Measurements from ENCODE around the gene GNAT3. TPM values are rescaled to one million over a fixed set of nuclear protein-coding genes. Genes with fewer than 3 reads are reported as not detected.

GNAT3 gene
- total RNA-seq, 1 donor from 2014 or later, result not detected

DNA sequence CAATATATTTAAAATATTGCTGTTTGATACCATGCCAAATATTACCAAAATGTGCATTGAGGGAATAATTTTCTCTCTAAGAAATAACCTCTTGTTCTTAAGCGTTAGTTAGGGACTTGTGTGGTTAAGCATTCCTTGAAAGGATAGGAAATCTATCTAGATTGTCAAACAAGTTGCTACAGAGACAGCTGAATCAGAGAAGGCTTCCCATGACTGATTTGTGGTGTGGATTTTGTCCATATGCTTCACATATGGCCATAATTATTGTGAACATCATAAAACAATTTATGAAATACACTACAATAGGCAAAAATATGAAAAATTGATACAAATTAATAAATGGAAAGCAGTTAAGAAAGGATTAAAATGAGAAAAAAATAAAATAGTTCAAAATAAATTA, 96.3 kb downstream of the GNAT3 start:
- H3K4me3 ChIP-seq (ENCODE audit: low read depth, low read length), result no peak overlapping the region
- no peak for DNase-seq (ENCODE audit: low read depth)
- TF ChIP-seq, protein P1, sequence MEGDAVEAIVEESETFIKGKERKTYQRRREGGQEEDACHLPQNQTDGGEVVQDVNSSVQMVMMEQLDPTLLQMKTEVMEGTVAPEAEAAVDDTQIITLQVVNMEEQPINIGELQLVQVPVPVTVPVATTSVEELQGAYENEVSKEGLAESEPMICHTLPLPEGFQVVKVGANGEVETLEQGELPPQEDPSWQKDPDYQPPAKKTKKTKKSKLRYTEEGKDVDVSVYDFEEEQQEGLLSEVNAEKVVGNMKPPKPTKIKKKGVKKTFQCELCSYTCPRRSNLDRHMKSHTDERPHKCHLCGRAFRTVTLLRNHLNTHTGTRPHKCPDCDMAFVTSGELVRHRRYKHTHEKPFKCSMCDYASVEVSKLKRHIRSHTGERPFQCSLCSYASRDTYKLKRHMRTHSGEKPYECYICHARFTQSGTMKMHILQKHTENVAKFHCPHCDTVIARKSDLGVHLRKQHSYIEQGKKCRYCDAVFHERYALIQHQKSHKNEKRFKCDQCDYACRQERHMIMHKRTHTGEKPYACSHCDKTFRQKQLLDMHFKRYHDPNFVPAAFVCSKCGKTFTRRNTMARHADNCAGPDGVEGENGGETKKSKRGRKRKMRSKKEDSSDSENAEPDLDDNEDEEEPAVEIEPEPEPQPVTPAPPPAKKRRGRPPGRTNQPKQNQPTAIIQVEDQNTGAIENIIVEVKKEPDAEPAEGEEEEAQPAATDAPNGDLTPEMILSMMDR (conservative IDR thresholded peaks at IDR 0.05; ENCODE audit: low read depth, low read length), result no peak

DNA sequence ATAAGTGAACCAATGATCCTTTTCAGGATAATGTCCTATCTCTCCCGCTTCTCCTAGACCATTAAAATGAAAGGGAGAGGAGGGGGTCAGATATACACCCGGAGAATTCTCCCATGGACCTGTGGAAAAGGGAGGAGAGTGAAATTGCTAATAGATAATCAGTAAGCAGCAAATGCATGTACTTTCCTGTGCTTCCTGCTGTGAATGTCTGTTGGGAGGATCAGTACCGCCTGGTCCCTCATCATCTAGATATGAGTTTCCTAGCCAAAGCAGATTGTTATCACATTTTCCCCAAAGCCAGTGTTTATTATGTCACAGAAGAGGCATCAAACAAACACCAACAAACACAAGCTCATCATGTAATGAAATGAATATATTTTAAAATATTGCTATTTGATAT, 96.8 kb downstream of the GNAT3 start:
- DNase-seq (ENCODE audit: low read depth), result no peak
- H3K4me3 ChIP-seq (ENCODE audit: low read depth, low read length), result no peak overlapping the region
- TF ChIP-seq, protein P1 (conservative IDR thresholded peaks at IDR 0.05; ENCODE audit: low read depth, low read length), result no peak

DNA sequence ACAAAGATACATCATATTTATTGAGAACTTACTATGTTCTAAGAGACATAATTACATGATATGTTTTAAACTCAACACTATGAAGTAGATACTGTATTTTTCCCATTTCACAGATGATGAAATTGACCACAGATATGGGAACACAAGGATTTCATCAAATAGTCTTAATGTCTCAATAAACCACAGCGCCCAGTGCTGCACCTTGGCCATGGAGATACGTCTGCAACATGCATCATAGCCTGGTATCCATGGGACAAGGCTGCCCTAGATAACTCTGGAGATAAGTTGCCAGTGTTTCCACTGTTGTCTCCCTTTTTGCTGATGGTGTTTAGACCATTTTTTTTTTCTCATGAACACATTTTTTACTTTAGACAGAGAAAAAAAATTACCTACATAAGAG, 97.5 kb downstream of the GNAT3 start:
- TF ChIP-seq, protein P1 (conservative IDR thresholded peaks at IDR 0.05; ENCODE audit: low read depth, low read length), result no peak
- no peak overlapping the region for H3K4me3 ChIP-seq (ENCODE audit: low read depth, low read length)
- no peak for DNase-seq (ENCODE audit: low read depth)

DNA sequence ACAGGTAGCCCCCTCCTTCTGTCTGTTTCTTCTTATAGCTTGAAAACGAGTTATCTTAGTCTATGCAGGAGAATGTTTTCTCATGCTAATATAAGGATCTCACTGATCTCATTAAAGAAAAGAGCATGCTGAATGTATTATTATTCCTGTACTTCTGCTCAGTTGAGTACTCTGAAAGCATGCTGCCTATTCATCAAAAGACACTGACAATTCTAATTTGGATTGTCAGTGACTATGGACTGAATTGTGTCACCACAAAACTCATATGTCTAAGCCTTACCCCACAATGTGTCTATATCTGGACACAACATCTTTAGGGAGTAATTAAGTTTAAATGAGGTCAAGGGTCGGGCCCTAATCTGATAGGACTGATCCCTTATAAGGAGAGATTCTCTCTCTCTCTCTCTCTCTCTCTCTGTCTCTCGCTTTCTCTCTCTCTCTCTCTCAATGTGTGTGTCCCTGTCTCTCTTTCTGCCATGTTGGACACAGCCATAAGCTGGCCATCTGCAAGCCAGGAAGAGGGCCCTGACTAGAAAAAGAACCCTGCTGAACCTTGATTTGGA, 98.4 kb downstream of the GNAT3 start:
- TF ChIP-seq, protein P1 (conservative IDR thresholded peaks at IDR 0.05; ENCODE audit: low read depth, low read length), result no peak
- no peak for DNase-seq (ENCODE audit: low read depth)
- H3K4me3 ChIP-seq (ENCODE audit: low read depth, low read length), result no peak overlapping the region

DNA sequence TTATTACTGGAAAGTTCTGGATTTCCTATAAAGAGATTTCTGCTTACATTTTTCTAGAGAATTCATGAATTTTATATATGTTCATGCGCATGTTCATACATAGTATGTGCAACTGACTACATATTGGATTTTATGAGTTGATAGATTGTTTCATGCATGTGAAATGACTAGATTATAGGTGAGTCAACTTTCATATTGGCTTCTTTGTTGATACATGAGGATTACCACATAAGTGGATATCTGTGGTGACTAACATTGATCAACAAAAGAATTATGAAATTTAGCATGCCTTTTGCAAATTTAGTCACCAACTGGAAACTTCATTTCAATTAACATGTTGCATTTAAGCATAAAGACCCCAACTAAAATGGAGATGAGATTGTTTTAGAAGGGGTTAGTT, 99.0 kb downstream of the GNAT3 start:
- DNase-seq (ENCODE audit: low read depth), result no peak
- no peak overlapping the region for H3K4me3 ChIP-seq (ENCODE audit: low read depth, low read length)
- TF ChIP-seq, protein P1 (conservative IDR thresholded peaks at IDR 0.05; ENCODE audit: low read depth, low read length), result no peak

DNA sequence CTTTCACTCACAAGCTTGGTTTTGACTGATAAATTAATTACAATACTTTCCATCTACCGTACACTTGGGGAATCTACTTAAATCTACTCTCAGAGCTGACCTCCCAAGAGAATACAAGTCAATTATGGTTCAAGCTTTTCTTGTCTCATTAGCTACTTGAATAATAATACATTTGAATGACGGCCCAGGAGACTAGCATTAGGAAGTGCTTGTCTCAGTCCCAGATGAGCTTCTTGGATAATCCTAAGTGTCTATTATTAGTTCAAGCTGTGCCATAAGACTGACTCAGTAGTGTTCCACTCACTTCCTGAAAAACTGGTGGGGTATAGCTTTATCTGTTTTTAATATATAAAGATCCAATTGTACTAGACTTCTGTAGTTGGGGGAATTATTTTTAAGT, 100.2 kb downstream of the GNAT3 start:
- TF ChIP-seq, protein P1 (conservative IDR thresholded peaks at IDR 0.05; ENCODE audit: low read depth, low read length), result no peak
- no peak for DNase-seq (ENCODE audit: low read depth)
- no peak overlapping the region for H3K4me3 ChIP-seq (ENCODE audit: low read depth, low read length)

DNA sequence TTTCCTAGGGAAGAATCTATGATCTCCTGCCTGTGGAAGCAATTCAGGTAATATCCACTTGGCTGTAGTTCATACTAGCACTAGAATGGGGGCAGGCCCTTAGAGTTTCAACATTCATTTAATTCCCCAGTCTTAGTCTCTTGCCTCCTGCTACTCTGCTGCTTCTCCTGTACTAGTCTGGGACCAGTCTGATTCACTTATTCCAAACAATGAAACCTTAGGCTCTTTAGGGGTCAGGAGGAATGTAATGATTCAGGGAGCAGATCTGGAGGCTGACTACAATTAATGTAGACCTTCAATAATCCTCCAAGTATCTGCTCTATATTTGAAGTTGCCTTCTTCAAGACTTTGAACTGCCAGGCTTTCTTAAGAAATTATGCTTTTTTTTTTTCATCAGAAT, 101.8 kb downstream of the GNAT3 start:
- H3K4me3 ChIP-seq (ENCODE audit: low read depth, low read length), result no peak overlapping the region
- no peak for DNase-seq (ENCODE audit: low read depth)
- TF ChIP-seq, protein P1 (conservative IDR thresholded peaks at IDR 0.05; ENCODE audit: low read depth, low read length), result no peak
